T-helper 1 cell (primary cell): Measurements from ENCODE around the gene CIDEB.
A peak's percentile ranks its signal among the peaks of the same experiment; 100 is the strongest.

ENCODE experiments used
- DNase-seq, 5 donors: peaks; one replicate each; pipeline ENCODE4 v3.0.0-alpha.2; 2012 to 2020

Gene CIDEB

DNA sequence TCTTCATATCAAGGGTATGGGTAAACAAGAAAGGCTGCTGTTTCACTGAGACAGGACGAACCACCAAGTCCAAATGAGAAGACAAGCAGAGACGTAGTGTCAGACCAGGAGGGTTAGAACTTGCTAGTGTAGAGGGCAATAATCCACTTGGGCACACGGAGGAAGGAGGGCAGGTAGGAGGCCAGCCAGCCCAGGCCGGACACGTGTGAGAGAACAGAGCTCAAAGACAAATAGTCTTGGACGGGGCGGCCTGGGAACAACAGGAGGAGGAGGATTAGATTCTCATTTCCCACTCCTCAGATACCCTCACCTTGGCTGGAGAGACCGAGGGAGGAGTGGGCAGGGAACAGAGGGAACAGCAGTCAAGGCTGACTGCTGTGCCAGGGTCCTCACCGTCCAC is 17.0 kb downstream of the CIDEB start:
- no peak for DNase-seq

DNA sequence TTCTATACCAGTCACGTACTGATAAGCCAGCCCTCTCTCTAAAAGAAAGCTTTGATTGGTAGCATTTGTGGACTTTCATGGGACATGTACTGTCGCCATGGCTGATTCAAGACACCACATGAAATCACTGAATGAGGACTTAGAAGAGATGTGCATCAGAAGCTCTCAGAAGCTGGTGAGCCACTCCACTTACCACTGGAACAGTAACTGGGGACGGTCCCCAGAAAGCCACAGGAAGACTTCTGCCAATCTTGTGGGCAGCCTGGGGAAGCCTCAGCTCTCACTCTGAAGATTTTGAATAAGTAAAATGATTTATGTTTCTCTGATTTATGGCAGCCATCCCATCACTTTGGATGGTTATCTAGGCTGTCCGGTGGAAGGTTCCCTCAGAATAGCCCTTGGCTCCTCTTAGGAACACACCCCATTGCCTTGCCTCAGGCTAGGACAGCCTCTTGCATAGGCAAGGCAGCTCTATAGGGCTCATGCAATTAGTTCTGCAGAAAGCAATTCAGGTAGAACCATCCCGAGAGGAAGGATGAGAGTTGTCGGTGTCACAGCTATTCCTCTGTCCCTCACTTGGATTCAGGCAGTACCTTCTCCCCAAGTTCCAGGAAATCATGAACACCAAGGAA is 18.0 kb downstream of the CIDEB start:
- peak in 1 of 5 donors; percentile 72 for DNase-seq

DNA sequence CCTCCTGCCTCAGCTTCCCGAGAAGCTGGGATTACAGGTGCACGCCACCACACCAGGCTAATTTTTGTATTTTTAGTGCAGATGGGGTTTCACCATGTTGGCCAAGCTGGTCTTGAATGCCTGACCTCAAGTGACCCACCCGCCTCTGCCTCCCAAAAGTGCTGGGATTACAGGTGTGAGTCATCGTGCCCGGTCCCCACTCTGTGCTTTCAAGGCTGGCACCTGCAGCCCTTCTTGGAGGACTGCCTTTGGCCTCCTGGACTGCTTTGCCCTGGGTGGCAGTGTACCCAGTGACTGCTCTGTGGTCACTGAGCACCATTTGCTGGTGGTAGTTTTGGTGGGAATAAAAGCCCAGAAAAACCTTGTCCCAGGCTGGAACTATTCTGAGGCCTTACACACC is 20.8 kb downstream of the CIDEB start:
- DNase-seq: no peak

DNA sequence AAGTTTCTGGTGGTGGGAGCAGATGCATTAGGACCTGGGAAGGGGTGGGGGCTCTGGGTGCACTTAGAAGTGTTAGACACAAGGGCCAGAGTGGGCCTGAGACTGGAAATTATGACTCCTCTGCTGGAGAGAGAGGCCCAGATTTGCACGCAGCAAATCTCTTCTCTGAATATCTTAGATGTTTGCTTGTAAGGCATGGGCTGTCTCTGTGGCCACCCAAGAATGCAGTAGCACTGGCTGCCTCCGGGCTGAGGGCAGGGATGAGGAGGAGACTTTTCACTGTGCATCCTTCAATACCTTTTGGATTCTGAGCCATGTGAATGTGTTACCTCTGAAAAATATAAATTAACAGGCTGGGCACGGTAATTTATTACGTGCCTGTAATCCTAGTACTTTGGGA is 22.4 kb downstream of the CIDEB start:
- DNase-seq: no peak

DNA sequence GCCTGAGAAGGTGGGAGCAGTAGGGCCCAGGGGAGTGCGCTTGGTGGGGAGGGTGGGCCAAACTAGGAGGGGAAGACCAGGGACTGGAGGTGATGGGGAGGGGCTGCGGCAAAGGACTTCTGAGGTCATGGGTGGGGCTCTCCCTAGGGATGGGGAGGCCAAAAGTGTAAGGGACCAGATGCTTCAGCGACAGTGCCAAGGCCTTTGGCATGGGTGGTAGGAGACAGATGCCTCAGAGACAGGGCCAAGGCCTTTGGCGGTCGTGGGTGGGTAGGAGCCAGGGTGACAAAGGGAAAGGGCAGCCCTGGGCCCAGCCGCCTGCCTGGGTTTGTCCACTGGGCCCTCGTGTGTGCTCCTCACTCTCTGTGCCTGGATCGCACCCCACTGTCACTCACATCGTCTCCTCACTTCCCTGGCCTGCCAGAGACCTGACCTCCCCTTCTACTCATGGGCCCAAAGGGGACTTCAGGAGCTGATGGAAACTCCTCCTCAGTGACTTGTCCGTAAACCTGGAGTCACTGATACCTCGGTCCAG is 23.2 kb downstream of the CIDEB start:
- DNase-seq: no peak

DNA sequence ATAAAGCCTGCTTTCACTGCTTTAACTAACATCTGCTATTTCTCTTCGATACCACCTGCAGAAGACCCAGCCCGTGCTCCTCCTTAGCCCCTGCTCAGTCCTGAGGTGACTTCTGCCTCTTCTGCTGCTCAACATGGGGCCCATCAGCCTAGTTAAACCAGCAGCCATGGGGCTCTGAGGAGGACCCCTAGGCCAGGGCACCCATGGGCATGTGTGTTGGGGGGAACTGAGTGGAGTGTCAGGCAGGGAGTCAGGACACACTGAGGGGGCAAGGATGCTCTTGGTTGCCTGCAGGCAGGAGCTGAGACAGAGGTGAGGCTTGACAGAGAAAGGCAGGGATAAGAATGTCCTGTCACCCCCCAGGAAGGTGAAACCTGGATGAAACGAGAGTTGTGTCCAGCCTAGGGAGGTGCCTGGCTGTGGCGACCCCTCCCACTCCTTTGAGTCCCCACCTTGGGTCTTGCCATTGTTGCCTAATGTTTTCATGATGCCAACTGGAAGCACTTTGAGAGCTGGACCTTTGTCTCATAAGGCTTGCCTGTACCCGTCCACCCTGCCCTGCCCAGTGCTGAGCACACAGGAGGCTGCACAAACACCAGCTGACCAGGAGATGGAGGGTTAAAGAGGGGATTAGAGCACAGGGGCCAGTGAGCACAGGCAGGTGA is 23.8 kb downstream of the CIDEB start:
- DNase-seq: no peak

DNA sequence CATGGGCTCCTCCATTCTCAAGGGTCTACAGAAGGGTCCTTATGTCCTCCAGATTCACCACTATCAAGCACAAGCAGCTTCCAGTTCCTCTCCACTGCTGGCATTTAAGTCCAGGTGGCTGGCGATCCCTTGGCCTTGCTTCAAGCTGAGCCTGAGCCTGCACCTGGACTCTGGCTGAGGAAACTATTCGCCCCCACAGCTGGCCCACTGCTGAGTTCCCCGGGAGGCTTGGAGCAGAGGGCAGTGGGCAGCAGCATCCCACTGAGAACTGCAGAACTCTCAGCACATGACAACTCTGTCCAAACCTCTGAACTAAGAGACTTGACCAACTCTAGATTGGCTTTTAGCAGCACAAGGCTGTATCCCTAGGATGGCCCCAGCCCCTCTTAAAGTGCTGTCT is 25.0 kb downstream of the CIDEB start:
- no peak for DNase-seq

DNA sequence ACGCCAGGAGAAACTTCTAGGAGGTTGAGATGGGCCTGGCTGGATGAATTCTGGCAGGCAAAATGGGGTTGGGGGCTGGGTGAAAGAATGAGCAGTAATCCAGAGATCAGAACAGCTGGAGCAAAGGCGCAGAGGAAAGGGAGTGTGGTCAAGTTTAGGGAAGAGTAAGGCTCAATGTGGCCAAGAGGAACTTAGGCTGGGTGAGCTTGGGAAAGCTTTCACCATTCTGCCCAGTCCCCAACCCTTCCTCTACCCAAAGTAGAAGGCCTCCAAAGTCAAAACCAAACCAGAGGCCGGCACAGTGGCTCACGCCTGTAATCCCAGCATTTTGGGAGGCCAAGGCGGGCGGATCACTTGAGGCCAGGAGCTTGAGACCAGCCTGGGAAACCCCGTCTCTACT is 26.1 kb downstream of the CIDEB start:
- DNase-seq: no peak

DNA sequence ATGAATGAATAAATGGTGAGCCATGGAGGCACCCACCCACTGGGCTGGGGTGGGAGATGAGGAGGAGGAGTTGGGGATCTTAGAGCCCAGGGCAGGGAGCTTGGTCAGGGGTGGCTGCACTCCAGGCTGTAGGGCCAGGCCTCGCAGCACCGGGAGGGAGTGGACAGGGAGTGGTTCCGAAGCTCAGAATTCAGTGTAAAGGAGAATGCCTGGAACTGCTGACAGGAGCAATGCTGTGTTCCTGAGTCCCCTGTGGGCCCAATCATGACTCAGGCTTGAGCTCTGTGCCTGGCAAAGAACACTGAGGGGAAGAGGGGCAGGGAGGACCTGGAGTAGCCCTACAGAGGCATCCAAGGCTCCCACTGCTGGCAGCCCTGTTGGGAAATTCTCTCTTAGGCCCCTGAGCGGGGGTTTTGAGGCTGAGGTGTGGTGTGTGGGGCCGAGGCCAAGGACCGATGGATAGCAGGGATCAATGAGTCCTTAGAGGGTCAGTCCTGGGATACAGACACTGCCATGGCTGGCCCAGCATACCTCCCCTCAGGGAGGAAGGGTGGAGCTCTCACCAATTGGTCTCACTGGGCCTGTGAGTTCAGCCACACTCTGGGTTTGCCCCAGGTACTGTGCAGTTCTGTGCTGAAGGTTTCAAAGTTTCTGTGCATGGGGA is 26.8 kb downstream of the CIDEB start:
- no peak for DNase-seq

DNA sequence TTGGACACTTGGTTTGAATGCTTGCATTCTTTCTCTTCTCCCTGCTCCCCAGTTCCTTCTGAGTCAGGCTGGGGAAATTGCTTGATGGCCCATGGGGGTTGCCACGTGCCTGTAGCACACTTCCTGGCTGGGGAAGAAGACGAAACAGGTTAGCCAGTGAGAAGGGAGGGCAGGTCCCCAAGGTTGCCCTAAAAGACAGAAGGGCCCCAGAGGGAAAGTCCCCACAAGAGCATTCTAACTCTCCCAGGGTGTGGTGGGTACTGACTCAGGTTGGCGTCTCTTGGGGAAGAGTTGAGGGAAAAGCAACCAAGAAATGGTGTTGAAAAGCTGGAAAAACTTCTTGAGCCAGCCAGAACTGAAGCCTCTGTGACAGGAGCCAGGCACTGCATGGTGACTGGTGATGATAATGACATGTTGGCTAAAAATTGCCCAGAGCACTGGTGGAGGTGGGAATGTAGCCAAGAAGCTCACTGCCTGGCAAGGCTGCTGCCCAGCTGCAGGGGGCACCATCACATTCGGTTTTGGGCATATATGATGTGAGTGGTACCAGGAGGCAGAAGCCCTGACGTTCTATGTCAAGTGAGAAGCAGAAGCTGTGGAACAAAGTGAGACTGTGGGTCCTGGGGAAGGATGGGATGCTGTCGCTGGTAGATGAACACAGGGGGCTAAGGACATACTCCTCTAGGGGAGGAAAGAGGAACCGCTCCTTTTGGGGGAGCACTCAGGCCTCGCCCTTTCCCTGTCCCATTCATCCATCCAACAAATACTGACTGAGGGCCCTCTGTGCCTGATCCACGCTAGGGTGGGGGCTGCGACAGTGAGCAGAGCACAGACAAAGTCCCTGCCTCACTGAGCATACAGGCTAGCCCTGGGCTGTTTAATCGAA is 28.2 kb downstream of the CIDEB start:
- DNase-seq: peak in 4 of 5 donors; percentile 30 to 48 (median 37)

DNA sequence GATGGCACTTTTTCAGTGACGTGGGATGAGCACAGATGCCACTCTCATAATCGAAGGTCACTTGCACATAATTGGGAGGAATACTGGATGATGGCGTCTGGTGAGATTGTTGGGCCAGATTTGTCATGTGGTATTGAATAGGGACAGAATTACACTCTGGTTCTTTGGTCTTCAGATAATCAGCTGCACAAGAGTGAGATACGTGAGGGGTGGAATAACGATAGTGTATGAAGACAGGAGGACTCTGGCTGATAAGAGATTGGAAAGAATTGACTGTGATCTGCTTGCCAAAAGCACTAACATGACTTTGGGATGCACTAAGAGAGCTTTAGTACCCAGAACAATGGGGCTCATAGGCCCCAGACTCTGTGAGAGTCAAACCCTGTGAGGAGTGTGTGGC is 29.4 kb downstream of the CIDEB start:
- DNase-seq: no peak

DNA sequence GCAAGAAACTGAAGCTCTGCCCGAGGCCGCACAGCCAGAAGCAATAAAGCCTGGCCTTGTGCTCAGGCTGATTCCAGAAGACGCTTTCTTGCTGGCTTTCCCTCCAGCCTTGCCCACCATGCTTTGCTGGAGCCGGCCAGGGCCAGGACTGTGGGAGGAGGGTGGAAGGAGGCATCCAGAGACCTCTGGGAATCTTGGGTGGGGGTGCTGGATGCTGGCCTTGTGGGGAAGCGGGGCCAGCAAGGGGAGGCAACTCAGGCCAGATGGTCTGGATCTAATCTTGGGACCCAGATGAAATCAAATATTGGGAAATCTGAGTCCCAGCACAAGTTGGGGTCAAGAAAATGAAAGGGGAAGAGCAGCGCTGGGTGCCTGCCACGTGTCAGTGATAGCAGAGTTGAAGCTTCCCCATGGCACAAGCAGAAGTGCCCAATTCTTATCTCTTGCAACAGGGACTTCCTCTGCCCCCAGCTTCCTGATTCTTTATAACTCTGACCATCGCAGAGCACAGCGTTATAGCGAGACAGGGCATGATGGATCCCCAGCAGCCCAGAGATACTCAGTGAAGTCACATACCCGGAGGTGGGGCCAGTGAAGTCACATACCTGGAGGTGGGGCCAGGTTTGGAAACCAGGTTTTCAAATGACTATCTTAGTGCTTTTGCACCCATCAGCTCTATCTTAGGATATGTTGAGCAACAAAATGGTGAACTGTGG is 30.0 kb downstream of the CIDEB start:
- DNase-seq: no peak

DNA sequence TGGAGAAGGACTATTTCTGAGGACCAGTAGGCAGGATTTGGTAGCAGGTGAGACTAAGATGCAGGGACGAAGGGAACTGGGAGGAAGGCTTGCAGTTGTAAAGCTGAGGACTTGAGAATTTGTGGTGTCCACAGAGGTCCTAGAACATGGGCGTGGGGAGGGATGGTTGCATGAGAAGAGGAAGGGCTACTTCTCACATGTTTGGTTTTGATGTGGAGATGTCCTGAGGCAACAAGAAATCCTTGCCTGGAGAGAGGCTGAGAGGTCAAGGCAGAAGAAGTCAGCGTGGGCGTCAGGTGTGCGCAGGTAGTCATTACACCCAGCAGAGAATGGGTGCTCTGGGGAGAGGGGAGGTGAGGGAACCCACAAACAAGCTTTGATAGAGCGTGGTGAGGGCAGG is 30.7 kb downstream of the CIDEB start:
- DNase-seq: no peak

DNA sequence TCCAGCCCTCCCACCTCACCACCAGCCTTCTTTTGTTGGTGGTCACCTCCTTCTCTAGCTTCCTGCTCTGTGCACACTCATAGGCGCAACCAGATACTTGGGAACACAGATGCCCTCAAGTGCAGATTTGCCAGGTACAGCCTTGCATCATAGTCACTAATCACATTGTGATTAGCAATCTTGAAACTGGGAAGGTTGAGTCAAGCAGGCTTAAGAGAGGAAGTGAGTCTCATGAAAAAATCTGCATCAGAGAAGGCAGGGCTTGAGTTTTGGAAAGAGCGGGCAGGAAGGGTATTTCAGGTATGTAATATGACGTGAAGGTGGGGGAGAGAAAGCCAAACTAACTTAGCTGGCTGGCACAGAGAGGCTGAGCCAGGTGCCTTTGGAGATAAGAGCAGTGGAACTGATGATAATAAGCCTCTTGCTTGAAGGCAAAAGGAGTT is 33.7 kb downstream of the CIDEB start:
- peak in 3 of 5 donors; percentile 14 to 84 (median 42) for DNase-seq

DNA sequence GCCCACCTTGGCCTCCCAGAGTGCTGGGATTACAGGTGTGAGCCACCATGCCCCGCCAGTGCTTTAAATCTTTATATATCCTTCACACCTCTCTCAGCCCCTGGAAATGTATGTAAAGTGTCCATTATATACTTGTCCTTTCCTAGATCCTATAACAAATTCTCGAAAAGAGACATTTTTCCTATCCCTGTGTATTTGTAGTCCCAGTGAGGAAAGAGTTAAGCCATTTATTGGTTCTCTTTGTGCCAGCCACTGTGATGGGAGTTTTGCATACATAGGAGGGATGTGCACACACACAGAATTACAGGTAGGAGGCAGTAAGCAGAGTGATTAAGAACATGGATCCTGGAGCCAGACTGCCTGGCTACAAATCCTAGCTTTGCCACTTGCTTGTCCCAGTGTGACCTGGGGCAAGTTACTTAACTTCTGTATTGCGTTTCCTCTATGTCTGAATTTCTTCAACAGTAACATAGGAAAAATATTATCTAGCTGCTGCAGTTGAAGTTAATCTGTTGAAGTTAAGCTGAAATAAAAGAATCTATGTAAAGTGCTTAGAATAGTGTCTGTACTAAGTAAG is 34.3 kb downstream of the CIDEB start:
- DNase-seq: peak in 1 of 5 donors; percentile 12

DNA sequence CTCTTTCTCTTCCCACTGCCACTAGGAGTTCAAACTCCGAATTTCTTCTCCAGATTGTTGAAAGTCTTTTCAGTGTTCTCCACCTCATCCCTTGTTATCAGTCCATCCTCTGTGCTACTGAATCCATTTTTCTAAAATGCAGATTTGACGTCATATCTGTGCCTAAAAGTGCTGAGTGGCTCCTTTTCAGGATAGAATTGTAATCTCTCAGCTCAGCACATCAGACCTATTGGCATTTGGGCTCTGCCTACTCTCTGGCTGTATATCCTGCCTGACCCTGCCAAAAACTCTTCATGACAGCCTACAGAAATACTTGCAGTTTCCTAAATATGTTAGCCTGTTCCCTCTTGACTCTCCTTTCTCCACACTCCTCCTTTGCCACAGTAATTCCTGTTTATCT is 35.3 kb downstream of the CIDEB start:
- no peak for DNase-seq

DNA sequence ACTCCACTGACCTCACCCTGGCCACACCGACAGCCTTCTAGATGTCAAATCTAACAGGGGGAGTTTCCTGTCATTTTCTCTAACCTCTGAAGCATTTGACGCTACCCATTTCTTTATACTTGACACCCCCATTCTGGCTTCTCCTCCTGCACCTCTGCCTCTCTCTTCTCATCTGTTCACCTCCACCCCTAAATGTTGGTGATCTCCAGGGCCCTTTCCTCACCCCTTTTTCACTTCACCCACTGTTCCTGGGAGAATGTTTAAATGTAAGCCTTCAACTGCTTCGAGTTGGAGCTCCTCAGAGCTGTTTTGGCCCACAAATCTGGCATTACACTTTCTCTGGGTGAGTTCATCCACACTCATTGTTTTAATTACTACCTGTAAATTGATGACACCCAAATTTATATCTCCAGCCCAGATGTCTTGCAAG is 35.9 kb downstream of the CIDEB start:
- no peak for DNase-seq

DNA sequence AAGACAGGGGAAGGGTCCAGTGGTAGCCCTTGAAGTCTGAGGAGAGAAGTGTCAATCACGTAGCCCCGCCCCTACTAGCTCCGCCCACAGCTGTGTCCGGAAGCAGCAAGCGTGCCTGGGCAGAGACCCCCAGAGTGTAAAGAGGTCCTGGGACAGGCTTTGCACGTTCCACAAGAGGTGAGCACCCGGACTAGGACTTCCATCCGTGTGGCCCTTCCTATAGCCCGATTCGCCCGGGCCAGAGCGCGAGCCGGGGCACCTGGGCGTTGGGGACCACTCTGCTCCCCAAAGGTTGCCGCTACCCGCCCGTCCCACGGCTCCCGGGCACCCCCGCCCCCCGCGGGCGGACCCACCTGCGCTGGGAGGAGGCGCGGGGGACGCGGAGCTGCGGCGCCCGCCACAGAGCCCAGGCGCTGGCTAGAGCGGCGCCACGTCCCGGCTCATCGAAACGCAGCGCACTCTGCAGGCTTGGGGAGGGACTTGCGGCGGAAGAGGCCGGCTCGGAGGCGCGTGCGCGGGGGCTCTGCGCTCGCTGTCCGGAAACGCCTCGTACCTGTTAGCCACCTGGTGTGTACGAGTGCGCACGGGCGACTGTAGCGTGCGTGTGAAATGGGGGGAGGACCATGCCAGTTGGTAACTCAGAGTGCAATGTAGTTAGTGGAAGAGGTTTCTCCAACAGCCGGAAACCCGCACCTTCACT is 36.5 kb downstream of the CIDEB start, which contains the start of gene RABGGTA:
Gene RABGGTA, minus strand, starts transcription at position 464 of the 700 bp plus-strand sequence. CDS start 482 bp downstream, outside the sequence.
- DNase-seq: peak; percentile 85 to 95 (median 89)

DNA sequence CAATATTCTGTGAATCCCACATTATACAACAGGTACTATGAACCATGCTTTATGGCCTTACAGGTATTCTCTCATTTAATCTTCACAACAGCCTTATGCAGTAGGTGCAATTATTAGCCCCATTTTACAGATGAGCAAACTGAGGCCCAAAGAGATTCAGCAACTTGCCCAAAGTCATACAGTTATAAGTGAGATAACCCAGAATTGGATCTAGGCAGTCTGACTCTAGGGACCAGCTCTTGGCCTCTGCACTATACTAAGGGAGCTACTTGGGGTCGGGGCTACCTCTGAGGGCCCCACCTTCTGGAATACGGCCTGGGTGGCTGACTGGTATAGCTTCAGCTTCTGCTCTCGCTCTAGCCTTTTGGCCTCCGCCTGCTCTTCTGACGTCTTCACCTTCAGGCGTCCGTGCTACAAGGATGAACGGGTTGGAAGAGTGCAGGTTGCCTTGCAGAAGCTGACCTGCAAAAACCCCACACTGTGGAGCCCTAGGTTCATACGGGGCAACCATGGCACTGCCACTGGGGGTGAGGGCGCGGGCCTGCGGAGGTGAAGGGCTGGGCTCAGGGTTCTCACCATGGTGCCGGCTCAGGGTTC is 37.1 kb downstream of the CIDEB start:
- DNase-seq: no peak

DNA sequence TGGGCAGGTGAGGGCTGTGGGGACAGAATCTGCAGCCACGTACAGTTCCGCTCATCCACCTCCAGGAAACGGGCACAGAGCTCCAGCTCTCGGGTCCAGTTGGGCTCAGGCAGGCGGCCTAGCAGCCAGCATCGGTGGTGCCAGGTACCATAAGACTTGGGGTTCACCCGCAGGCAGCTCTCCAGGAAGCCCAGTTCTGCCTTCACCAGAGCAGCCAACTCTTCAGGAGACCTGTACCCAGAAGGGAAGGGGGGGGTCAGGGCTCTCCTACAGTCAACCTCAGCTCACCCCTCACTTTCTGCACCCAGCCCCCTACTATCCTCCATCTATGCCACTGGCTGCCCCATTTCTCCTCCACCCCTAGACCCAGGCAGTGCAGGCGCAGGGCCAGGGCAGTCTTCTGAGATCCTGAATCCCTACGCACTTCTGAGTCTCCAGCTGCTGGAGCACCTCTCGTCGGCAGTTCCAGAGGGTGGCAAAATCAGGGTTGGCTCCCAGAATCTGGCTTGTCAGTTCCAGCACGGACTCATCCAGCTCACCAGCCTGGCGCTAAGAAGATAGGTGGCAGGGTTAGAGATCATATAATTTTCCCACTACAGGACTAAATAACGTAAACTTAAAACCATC is 37.8 kb downstream of the CIDEB start:
- DNase-seq: no peak
